Spleen (tissue), 11 donors: ENCODE data around the gene IGSF23. TPM values are rescaled to one million over a fixed set of nuclear protein-coding genes. Genes with fewer than 3 reads are reported as not detected.
"Not testable (repeated sequence)": the region's sequence is repeated elsewhere in the genome, so short reads cannot be mapped to it uniquely, and the experiment has no call there.

Experiments
- DNase-seq: peaks from one replicate; pipeline ENCODE4 v3.0.0-alpha.2; 2020
- H3K27ac ChIP-seq, 8 donors: fragments of 200-600 bp; sonication (generic) in 7 of 8; 1 replicate in 4 of 8; 2 replicates in 4 of 8; pipeline versions ENCODE4 v1.5.0 to v1.8.0; 2016 to 2021; ENCODE audit warnings: inconsistent platforms in 4 of 8, mild to moderate bottlenecking in 4 of 8, moderate library complexity in 1 of 8
- H3K27me3 ChIP-seq, 7 donors: fragments of 200-600 bp; sonication (generic) in 6 of 7; replicated peaks in 1 of 7; 1 replicate in 4 of 7; 2 replicates in 3 of 7; pipeline versions ENCODE4 v1.5.0 to v1.8.0; 2016 to 2021; ENCODE audit warnings: inconsistent platforms in 3 of 7, mild to moderate bottlenecking in 1 of 7
- H3K36me3 ChIP-seq, 6 donors: fragments of 200-600 bp; sonication (generic) in 5 of 6; 1 replicate in 4 of 6; 2 replicates in 2 of 6; pipeline versions ENCODE4 v1.5.0 to v1.8.0; 2016 to 2021; ENCODE audit warnings: inconsistent platforms in 2 of 6
- H3K4me1 ChIP-seq, 6 donors: fragments of 200-600 bp; sonication (generic) in 5 of 6; 1 replicate in 3 of 6; 2 replicates in 3 of 6; pipeline versions ENCODE4 v1.5.0 to v1.8.0; 2016 to 2021; ENCODE audit warnings: inconsistent platforms in 3 of 6
- H3K4me3 ChIP-seq, 8 donors: fragments of 200-600 bp; sonication (generic) in 7 of 8; 1 replicate in 4 of 8; 2 replicates in 4 of 8; pipeline versions ENCODE4 v1.5.0 to v1.8.0; 2016 to 2021; ENCODE audit warnings: inconsistent platforms in 4 of 8, mild to moderate bottlenecking in 4 of 8, moderate library complexity in 2 of 8
- H3K9me3 ChIP-seq, 8 donors: fragments of 200-600 bp; sonication (generic) in 7 of 8; 1 replicate in 4 of 8; 2 replicates in 4 of 8; pipeline versions ENCODE4 v1.5.0 to v1.8.0; 2016 to 2021; ENCODE audit warnings: inconsistent platforms in 4 of 8
- CTCF ChIP-seq, 11 experiments: fragments of 200-600 bp in 7 of 11; fragments of 450-650 bp in 4 of 11; sonication (generic) in 4 of 11; IDR thresholded peaks in 8 of 11; conservative IDR thresholded peaks in 3 of 11; 1 replicate in 7 of 11; 2 replicates in 4 of 11; pipeline versions ENCODE4 v1.4.0 to v1.8.0; 2016 to 2021; ENCODE audit warnings: antibody characterized with exemption in 11 of 11, inconsistent platforms in 4 of 11, mild to moderate bottlenecking in 1 of 11
- POLR2A ChIP-seq, 3 donors: fragments of 450-650 bp; IDR thresholded peaks; one replicate each; pipeline ENCODE4 v1.5.1; 2017; ENCODE audit warnings: antibody characterized with exemption in 3 of 3, mild to moderate bottlenecking in 1 of 3
- POLR2AphosphoS5 ChIP-seq, 3 donors: sonication (generic); formaldehyde crosslinking; IDR thresholded peaks; one replicate each; pipeline ENCODE4 v1.5.1; 2017; ENCODE audit warnings: antibody characterized with exemption in 3 of 3
- WGBS, 5 donors: extraction: QIAGEN DNeasy Blood & Tissue Kit in 3 of 5; methylation state at CpG; one replicate each; pipeline versions ENCODE4 v1.1.5 to v1.1.7; 2013 to 2018; 5-methylcytosine and 5-hydroxymethylcytosine counted together
- intact Hi-C: fragments of 100-400 bp; cut with DNase I; formaldehyde crosslinking; loops from one replicate; pipeline ENCODE4 v1.15.0; 2023; ENCODE audit warnings: low total_unique reads
- polyA plus RNA-seq, 3 donors: library from polyadenylated mRNA; stranded (reverse); fragments of 200-250 nt; gene quantifications; one replicate each; pipeline ENCODE4 v1.2.1, GENCODE V29; 2013
- total RNA-seq, 7 donors: library from RNA; depleted of rRNA in 3 of 7; stranded (reverse); fragments of >200 nt in 3 of 7; fragmentation: NEBNext Ultra II Directional in 4 of 7; extraction: Animal tissue kit (Norgen Biotek cat#: 25700) in 4 of 7; gene quantifications; one replicate each; pipeline versions ENCODE4 v1.1.0 to v1.2.1, GENCODE V29; 2016 to 2021
- donor health status: healthy with polysubstance abuse.
- donor health status: DM: no; HTN: no; CAD: no; lungs with moderate emphysema.
- donor health status: DM: no; HTN: no; CAD: no.
- donor health status: Bipolar disorder and iron deficiency.
- donor health status: healthy.
- donor health status: DM: no; HTN: no; CAD: no.
- donor health status: DM: yes; HTN: yes; CAD: no.

IGSF23 gene
- total and polyA plus RNA-seq, 10 donors: not detected

- no peak for DNase-seq
- Histone ChIP-seq H3K27me3 (peaks cover 0 to 15% (median 0%) of the 10 kb centered on the region in 7 donors), H3K9me3 (peaks cover 0 to 4% (median 0%) of the 10 kb centered on the region in 8 donors), H3K4me3 (no peak overlapping the region), H3K27ac (no peak overlapping the region), H3K36me3 (no peaks in the 10 kb centered on the region), H3K4me1 (peaks cover 0 to 7% (median 2%) of the 10 kb centered on the region in 6 donors)
- TF ChIP-seq POLR2A (IDR thresholded peaks at IDR 0.05): no peak
- TF ChIP-seq CTCF (IDR thresholded peaks at IDR 0.05 in 8 of 11, conservative IDR thresholded peaks at IDR 0.05 in 3 of 11): no peak
- no peak for TF ChIP-seq POLR2AphosphoS5 (IDR thresholded peaks at IDR 0.05)
- WGBS, 5 donors: 52 to 81% (median 61%) methylated on average over 2 of the region's 2 CpGs
- intact Hi-C loops: no loop called here
These were observed 20.9 kb upstream of the IGSF23 start for GRCh38 chr19:44592451-44592890.

GRCh38 chr19:44593294-44593693 lies 20.1 kb upstream of the IGSF23 start:
- peaks cover 0 to 7% (median under 1%) of the 10 kb centered on the region in 8 donors for H3K9me3 ChIP-seq
- TF ChIP-seq POLR2A (IDR thresholded peaks at IDR 0.05) (no peak), CTCF (IDR thresholded peaks at IDR 0.05 in 8 of 11, conservative IDR thresholded peaks at IDR 0.05 in 3 of 11) (no peak), POLR2AphosphoS5 (IDR thresholded peaks at IDR 0.05) (no peak)
- H3K4me1 ChIP-seq: peaks cover 0 to 6% (median 0%) of the 10 kb centered on the region in 6 donors
- WGBS, 5 donors: 79 to 87% (median 82%) methylated on average over 1 of the region's 1 CpG
- no peak overlapping the region for H3K4me3 ChIP-seq
- no peaks in the 10 kb centered on the region for H3K36me3 ChIP-seq
- no peak overlapping the region for H3K27ac ChIP-seq
- intact Hi-C loops: no loop called here
- peaks cover 0 to 15% (median 0%) of the 10 kb centered on the region in 7 donors for H3K27me3 ChIP-seq
- no peak for DNase-seq

- intact Hi-C loops, H3K4me1 ChIP-seq, H3K36me3 ChIP-seq, DNase-seq, H3K4me3 ChIP-seq, H3K27ac ChIP-seq: not testable (repeated sequence)
- peaks cover 0 to 15% (median 0%) of the 10 kb centered on the region in 7 donors for H3K27me3 ChIP-seq
- H3K9me3 ChIP-seq: peaks cover 0 to 13% (median 2%) of the 10 kb centered on the region in 8 donors
- 13 to 41% (median 36%) methylated on average over 1 of the region's 1 CpG for whole genome bisulfite sequencing, 5 donors
These were observed 19.5 kb upstream of the IGSF23 start for GRCh38 chr19:44593866-44594266.

GRCh38 chr19:44596428-44597130 lies 16.8 kb upstream of the IGSF23 start:
- H3K4me3 ChIP-seq: no peak overlapping the region
- intact Hi-C loops: no loop called here
- no peak for TF ChIP-seq POLR2AphosphoS5 (IDR thresholded peaks at IDR 0.05)
- TF ChIP-seq POLR2A (IDR thresholded peaks at IDR 0.05): no peak
- no peak for TF ChIP-seq CTCF (IDR thresholded peaks at IDR 0.05 in 8 of 11, conservative IDR thresholded peaks at IDR 0.05 in 3 of 11)
- H3K27ac ChIP-seq: no peak overlapping the region
- DNase-seq: no peak
- 75 to 89% (median 84%) methylated on average over 10 of the region's 10 CpGs for WGBS, 5 donors
- peaks cover 0 to 6% (median 0%) of the 10 kb centered on the region in 6 donors for H3K4me1 ChIP-seq
- H3K36me3 ChIP-seq: no peaks in the 10 kb centered on the region
- peaks cover 0 to 21% (median 0%) of the 10 kb centered on the region in 7 donors for H3K27me3 ChIP-seq
- peaks cover 0 to 16% (median 2%) of the 10 kb centered on the region in 8 donors for H3K9me3 ChIP-seq
